GM19455 (cell line): ENCODE data around the gene SOX6.
"Not testable (repeated sequence)": the region's sequence is repeated elsewhere in the genome, so short reads cannot be mapped to it uniquely, and the experiment has no call there.

Experiments
- ATAC-seq: cut with Tn5 transposase; IDR thresholded peaks from one replicate; pipeline ENCODE4 v1.9.1; 2021; ENCODE audit not compliant: unreplicated experiment

The SOX6 gene

GRCh38 chr11:16157327-16157726 lies 199.0 kb downstream of the SOX6 start:
- no peak for ATAC-seq

GRCh38 chr11:16155448-16155847 lies 200.9 kb downstream of the SOX6 start:
- ATAC-seq: no peak

- no peak for ATAC-seq
These were observed 201.5 kb downstream of the SOX6 start for GRCh38 chr11:16154715-16155396.

GRCh38 chr11:16153951-16154350 lies 202.4 kb downstream of the SOX6 start:
- no peak for ATAC-seq

- no peak for ATAC-seq
These were observed 205.2 kb downstream of the SOX6 start for GRCh38 chr11:16151138-16151537.

GRCh38 chr11:16149476-16149875 lies 206.9 kb downstream of the SOX6 start:
- ATAC-seq: no peak

GRCh38 chr11:16148301-16148931 lies 207.9 kb downstream of the SOX6 start:
- ATAC-seq: no peak

GRCh38 chr11:16146980-16147379 lies 209.4 kb downstream of the SOX6 start:
- not testable (repeated sequence) for ATAC-seq

GRCh38 chr11:16141614-16142013 lies 214.7 kb downstream of the SOX6 start:
- ATAC-seq: not testable (repeated sequence)

- ATAC-seq: not testable (repeated sequence)
These were observed 215.2 kb downstream of the SOX6 start for GRCh38 chr11:16141162-16141561.

GRCh38 chr11:16136792-16137390 lies 219.5 kb downstream of the SOX6 start:
- ATAC-seq: no peak

GRCh38 chr11:16133867-16134266 lies 222.5 kb downstream of the SOX6 start:
- ATAC-seq: no peak

GRCh38 chr11:16127732-16128131 lies 228.6 kb downstream of the SOX6 start:
- no peak for ATAC-seq

- no peak for ATAC-seq
These were observed 230.0 kb downstream of the SOX6 start for GRCh38 chr11:16126362-16126761.

- no peak for ATAC-seq
These were observed 230.6 kb downstream of the SOX6 start for GRCh38 chr11:16125796-16126195.

GRCh38 chr11:16124390-16124789 lies 232.0 kb downstream of the SOX6 start:
- no peak for ATAC-seq

- ATAC-seq: no peak
These were observed 234.5 kb downstream of the SOX6 start for GRCh38 chr11:16121853-16122252.

- ATAC-seq: no peak
These were observed 236.3 kb downstream of the SOX6 start for GRCh38 chr11:16120008-16120407.

- ATAC-seq: no peak
These were observed 238.2 kb downstream of the SOX6 start for GRCh38 chr11:16117989-16118756.

GRCh38 chr11:16114978-16115871 lies 241.1 kb downstream of the SOX6 start:
- ATAC-seq: no peak

- ATAC-seq: no peak
These were observed 241.9 kb downstream of the SOX6 start for GRCh38 chr11:16114431-16114830.
